ENCODE results near the gene PEA15. TPM values are rescaled to one million over a fixed set of nuclear protein-coding genes. Genes with fewer than 3 reads are reported as not detected.

PEA15 gene
- polyA plus RNA-seq, 6 donors from 2014 or later: 11.2 to 21.6 (median 14.4) TPM

GRCh38 chr1:160189649-160190625 is 15.2 kb upstream of the PEA15 start, which contains the start of gene CASQ1:
Gene CASQ1 (plus strand): TSS chr1:160190575. CDS start chr1:160190752, 177 bp downstream.
- Mint-ChIP-seq H3K9me3 (no peaks in the 10 kb centered on the region), H3K36me3 (no peaks in the 10 kb centered on the region), H3K4me3 (no peak within 1 kb of the TSS), H3K27me3 (peaks cover 0 to 24% (median 19%) of the 10 kb centered on the region in 3 donors), H3K27ac (peak within 1 kb of the TSS in 1 of 6 donors; percentile 73), H3K4me1 (no peaks in the 10 kb centered on the region)
- no peak for ATAC-seq (ENCODE audit: low read depth in 2 of 2)
- no peak for DNase-seq

GRCh38 chr1:160191756-160192155 is 13.4 kb upstream of the PEA15 start:
- peaks cover 0 to 15% (median 4%) of the 10 kb centered on the region in 3 donors for H3K27me3 Mint-ChIP-seq
- no peak overlapping the region for H3K27ac Mint-ChIP-seq

GRCh38 chr1:160192234-160192633 is 12.9 kb upstream of the PEA15 start:
- Mint-ChIP-seq H3K4me3 (peak overlapping the region in 1 of 8 donors; percentile 41), H3K27ac (peak overlapping the region in 2 of 6 donors; percentile 34 to 47), H3K27me3 (peaks cover 0 to 12% (median 0%) of the 10 kb centered on the region in 3 donors), H3K36me3 (no peaks in the 10 kb centered on the region), H3K9me3 (no peaks in the 10 kb centered on the region), H3K4me1 (peaks cover 0 to 3% (median 0%) of the 10 kb centered on the region in 3 donors)
- ATAC-seq (ENCODE audit: low read depth in 2 of 2) (no peak), DNase-seq (no peak)

More at GRCh38 chr1:160191756-160192155, 13.4 kb upstream of the PEA15 start:
- ATAC-seq (ENCODE audit: low read depth in 2 of 2) (no peak), DNase-seq (no peak)
- no peaks in the 10 kb centered on the region for H3K36me3 Mint-ChIP-seq
- no peak overlapping the region for H3K4me3 Mint-ChIP-seq
- H3K4me1 Mint-ChIP-seq: no peaks in the 10 kb centered on the region
- H3K9me3 Mint-ChIP-seq: no peaks in the 10 kb centered on the region

- ATAC-seq (ENCODE audit: low read depth in 2 of 2) (peak; percentile 81 to 83), DNase-seq (peak; percentile 71)
- H3K4me1 Mint-ChIP-seq: peaks cover 0 to 3% (median 3%) of the 10 kb centered on the region in 3 donors
- no peaks in the 10 kb centered on the region for H3K9me3 Mint-ChIP-seq
- peaks cover 0 to 5% (median 0%) of the 10 kb centered on the region in 3 donors for H3K27me3 Mint-ChIP-seq
- no peak overlapping the region for H3K4me3 Mint-ChIP-seq
- no peak overlapping the region for H3K27ac Mint-ChIP-seq
- no peaks in the 10 kb centered on the region for H3K36me3 Mint-ChIP-seq
Measured at GRCh38 chr1:160193091-160193819, 11.9 kb upstream of the PEA15 start.

- ATAC-seq (ENCODE audit: low read depth in 2 of 2) (no peak), DNase-seq (no peak)
- Mint-ChIP-seq H3K4me1 (peaks cover 0 to 6% (median 3%) of the 10 kb centered on the region in 3 donors), H3K9me3 (no peaks in the 10 kb centered on the region), H3K4me3 (no peak overlapping the region), H3K27me3 (no peaks in the 10 kb centered on the region), H3K27ac (no peak overlapping the region), H3K36me3 (no peaks in the 10 kb centered on the region)
Measured at GRCh38 chr1:160193832-160194736, 11.1 kb upstream of the PEA15 start.

- H3K27me3 Mint-ChIP-seq: no peaks in the 10 kb centered on the region
- no peaks in the 10 kb centered on the region for H3K9me3 Mint-ChIP-seq
- H3K27ac Mint-ChIP-seq: no peak overlapping the region
- no peak overlapping the region for H3K4me3 Mint-ChIP-seq
- peaks cover 0 to 6% (median 5%) of the 10 kb centered on the region in 3 donors for H3K4me1 Mint-ChIP-seq
- no peaks in the 10 kb centered on the region for H3K36me3 Mint-ChIP-seq
- ATAC-seq (ENCODE audit: low read depth in 2 of 2): no peak
- DNase-seq: no peak
Measured at GRCh38 chr1:160194737-160195059, 10.5 kb upstream of the PEA15 start.

GRCh38 chr1:160196143-160196542 is 9.0 kb upstream of the PEA15 start:
- H3K4me1 Mint-ChIP-seq: peaks cover 0 to 15% (median 11%) of the 10 kb centered on the region in 3 donors
- DNase-seq (no peak), ATAC-seq (ENCODE audit: low read depth in 2 of 2) (peak in 1 of 2 donors; percentile 46)
- no peaks in the 10 kb centered on the region for H3K27me3 Mint-ChIP-seq
- H3K4me3 Mint-ChIP-seq: peak overlapping the region in 1 of 8 donors; percentile 11
- no peaks in the 10 kb centered on the region for H3K36me3 Mint-ChIP-seq
- no peak overlapping the region for H3K27ac Mint-ChIP-seq
- H3K9me3 Mint-ChIP-seq: no peaks in the 10 kb centered on the region

- no peaks in the 10 kb centered on the region for H3K36me3 Mint-ChIP-seq
- no peak for DNase-seq
- H3K4me3 Mint-ChIP-seq: peak overlapping the region in 1 of 8 donors; percentile 48
- ATAC-seq (ENCODE audit: low read depth in 2 of 2): no peak
- no peaks in the 10 kb centered on the region for H3K9me3 Mint-ChIP-seq
- no peaks in the 10 kb centered on the region for H3K27me3 Mint-ChIP-seq
- H3K27ac Mint-ChIP-seq: peak overlapping the region in 1 of 6 donors; percentile 66
- H3K4me1 Mint-ChIP-seq: peaks cover under 1 to 19% (median 15%) of the 10 kb centered on the region in 3 donors
Measured at GRCh38 chr1:160197231-160197630, 8.0 kb upstream of the PEA15 start.

GRCh38 chr1:160200786-160201185 is 4.4 kb upstream of the PEA15 start:
- H3K27me3 Mint-ChIP-seq: no peaks in the 10 kb centered on the region
- peak overlapping the region in 4 of 6 donors; percentile 2 to 80 (median 50) for H3K27ac Mint-ChIP-seq
- ATAC-seq (ENCODE audit: low read depth in 2 of 2) (no peak), DNase-seq (no peak)
- no peaks in the 10 kb centered on the region for H3K9me3 Mint-ChIP-seq
- no peak overlapping the region for H3K4me3 Mint-ChIP-seq
- no peaks in the 10 kb centered on the region for H3K36me3 Mint-ChIP-seq
- H3K4me1 Mint-ChIP-seq: peaks cover 20 to 31% (median 29%) of the 10 kb centered on the region in 3 donors

- peaks cover 50 to 64% (median 53%) of the 10 kb centered on the region in 3 donors for H3K4me1 Mint-ChIP-seq
- peak overlapping the region; percentile 80 to 97 (median 90) for H3K4me3 Mint-ChIP-seq
- peak overlapping the region; percentile 91 to 99 (median 98) for H3K27ac Mint-ChIP-seq
- ATAC-seq (ENCODE audit: low read depth in 2 of 2): peak; percentile 84 to 90
- no peaks in the 10 kb centered on the region for H3K36me3 Mint-ChIP-seq
- no peaks in the 10 kb centered on the region for H3K9me3 Mint-ChIP-seq
- H3K27me3 Mint-ChIP-seq: no peaks in the 10 kb centered on the region
- peak; percentile 80 for DNase-seq
Measured at GRCh38 chr1:160204526-160205241, 500 bp upstream of the PEA15 start.

GRCh38 chr1:160206036-160206389 is 829 bp downstream of the PEA15 start:
- H3K9me3 Mint-ChIP-seq: no peaks in the 10 kb centered on the region
- no peaks in the 10 kb centered on the region for H3K36me3 Mint-ChIP-seq
- peak overlapping the region; percentile 85 to 97 (median 93) for H3K4me3 Mint-ChIP-seq
- DNase-seq (peak; percentile 30), ATAC-seq (ENCODE audit: low read depth in 2 of 2) (peak; percentile 17 to 21)
- H3K27me3 Mint-ChIP-seq: no peaks in the 10 kb centered on the region
- H3K27ac Mint-ChIP-seq: peak overlapping the region; percentile 91 to 98 (median 95)
- peaks cover 41 to 70% (median 57%) of the 10 kb centered on the region in 3 donors for H3K4me1 Mint-ChIP-seq

- Mint-ChIP-seq H3K27me3 (no peaks in the 10 kb centered on the region), H3K4me3 (peak overlapping the region; percentile 85 to 97 (median 93)), H3K4me1 (peaks cover 37 to 66% (median 57%) of the 10 kb centered on the region in 3 donors), H3K36me3 (no peaks in the 10 kb centered on the region), H3K9me3 (no peaks in the 10 kb centered on the region), H3K27ac (peak overlapping the region; percentile 77 to 98 (median 95))
- ATAC-seq (ENCODE audit: low read depth in 2 of 2) (peak; percentile 12 to 20), DNase-seq (peak; percentile 37)
Measured at GRCh38 chr1:160206421-160207117, 1.4 kb downstream of the PEA15 start.

Data from naive B cell (primary cell).